CD4-positive, alpha-beta T cell treated with Interleukin-15 for 1 hour (primary cell): Measurements from ENCODE around the gene MAP3K1.
A peak's percentile ranks its signal among the peaks of the same experiment; 100 is the strongest.

Experiments
- DNase-seq: peaks from one replicate; pipeline ENCODE4 v3.0.0-alpha.2; 2020

Gene MAP3K1

DNA sequence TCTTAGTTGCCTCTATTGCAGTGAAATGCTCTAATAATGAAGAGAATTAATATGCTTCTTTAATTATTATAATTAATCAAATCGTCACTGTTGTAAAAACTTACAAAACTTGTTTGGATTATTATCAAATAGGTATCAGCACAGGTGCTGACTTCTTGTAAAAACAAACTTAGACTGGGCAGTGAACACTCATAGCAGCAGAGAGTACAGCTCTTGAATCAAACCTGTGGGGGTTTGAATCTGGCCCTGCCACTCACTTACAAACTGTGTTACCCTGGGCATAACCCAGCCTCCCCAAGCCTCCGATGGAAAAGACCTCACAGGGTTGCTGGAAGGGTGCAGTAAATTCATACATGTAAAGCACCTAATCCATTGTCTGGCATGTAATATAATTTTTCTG, 35.1 kb downstream of the MAP3K1 start:
- DNase-seq, result no peak

DNA sequence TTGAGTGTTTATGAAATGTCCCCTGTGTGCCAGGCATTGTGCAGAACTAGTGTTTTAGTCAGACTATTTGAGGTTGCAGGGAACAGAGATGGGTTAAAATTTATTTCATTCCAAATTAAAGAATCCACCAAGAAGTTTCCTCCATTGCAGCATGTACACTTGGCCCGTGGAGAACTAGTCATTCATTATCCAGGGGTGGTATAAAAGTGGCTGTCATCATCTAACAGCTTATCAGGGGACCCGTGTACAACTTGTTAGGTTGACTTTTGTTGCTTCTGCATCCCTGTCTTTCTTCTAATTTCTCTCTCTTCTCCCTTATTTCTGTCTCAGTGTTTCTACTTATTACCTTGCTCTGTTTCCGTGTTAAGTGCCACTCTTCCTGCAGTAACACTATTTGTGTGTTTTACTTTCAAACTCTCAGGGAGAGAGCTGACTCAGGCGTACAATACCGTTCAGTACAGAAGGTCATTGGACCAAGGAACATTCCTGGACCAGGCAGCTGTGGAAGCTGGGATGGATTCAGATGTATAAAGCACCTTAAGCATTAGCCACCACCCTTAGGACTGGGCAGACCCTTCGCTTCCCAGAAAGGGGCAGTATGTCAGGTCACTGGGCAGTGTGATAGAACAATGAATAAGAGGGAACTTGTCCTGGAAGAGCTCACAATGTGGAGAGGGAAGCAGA, 36.1 kb downstream of the MAP3K1 start:
- no peak for DNase-seq

DNA sequence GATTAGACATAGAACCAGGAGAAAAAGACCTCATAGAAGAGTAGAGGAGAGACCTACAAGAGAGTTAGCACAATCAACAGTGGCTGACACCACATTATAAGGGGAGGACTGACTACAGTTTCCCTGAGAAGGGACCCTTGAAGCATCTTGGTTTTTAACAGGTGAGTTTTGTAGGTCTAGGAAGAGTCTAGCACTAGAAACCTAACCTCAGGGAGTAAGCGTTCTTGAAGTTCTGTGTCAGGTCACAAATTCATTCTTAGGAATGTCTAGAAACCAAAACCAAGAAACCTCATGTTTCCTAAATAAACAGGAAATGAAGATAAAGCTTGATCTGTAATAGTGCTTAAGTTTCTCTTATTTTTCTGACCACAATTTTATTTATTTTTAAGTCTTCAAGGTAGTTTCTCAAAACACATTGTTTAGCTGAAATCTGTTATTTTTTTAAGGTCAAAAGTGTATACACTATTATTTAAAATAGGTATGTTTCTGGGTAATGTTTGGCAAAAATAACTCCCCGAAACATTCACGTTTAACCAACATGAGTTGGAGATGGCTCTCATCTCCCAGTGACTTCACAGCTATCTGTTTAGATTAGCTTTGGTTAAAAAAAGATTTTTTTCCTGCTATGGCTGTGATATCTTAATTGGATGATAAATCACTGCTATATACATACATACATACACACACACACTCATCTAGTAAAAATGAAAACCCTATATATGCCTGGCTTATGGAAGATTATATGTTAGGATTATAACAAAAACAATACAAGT, 37.1 kb downstream of the MAP3K1 start:
- DNase-seq, result no peak

DNA sequence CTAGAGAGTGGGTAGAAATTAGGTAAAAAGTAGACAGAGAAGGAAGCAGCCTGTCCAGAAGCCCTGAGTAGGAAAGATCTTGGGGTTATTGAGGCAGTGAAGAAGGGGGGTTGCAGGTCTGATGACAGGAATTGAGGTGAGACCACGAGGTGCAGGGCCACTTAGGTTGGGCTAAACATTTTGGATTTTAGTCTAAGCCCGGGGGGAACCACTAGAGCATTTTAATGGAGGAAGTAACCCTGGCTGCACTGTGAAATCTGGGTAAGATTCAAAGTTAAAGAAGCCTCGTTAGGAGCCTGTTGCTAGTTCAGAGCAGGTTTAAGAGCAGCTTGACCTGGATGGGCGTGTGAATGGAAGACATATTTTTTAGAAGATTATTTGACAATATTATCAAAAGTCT, 38.3 kb downstream of the MAP3K1 start:
- DNase-seq, result no peak

DNA sequence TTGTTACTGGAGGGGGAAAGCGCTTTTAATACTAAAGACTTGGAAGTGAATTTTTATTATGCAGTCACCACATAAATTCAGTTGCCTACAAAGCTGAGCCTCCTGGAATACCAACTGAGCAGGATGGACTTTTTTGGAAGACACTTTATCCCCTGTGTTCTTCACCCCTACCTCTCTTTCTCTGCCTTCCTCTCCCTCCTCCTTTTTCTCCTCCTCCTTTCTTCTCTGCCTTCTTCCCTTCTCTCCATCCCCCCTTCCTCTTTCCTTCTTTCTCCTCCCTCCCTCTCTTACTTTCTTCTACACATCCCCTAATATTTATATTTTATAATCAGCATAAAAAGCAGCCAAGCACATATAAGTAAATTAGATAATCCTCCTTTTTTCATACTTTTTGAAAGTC, 39.6 kb downstream of the MAP3K1 start:
- no peak for DNase-seq

DNA sequence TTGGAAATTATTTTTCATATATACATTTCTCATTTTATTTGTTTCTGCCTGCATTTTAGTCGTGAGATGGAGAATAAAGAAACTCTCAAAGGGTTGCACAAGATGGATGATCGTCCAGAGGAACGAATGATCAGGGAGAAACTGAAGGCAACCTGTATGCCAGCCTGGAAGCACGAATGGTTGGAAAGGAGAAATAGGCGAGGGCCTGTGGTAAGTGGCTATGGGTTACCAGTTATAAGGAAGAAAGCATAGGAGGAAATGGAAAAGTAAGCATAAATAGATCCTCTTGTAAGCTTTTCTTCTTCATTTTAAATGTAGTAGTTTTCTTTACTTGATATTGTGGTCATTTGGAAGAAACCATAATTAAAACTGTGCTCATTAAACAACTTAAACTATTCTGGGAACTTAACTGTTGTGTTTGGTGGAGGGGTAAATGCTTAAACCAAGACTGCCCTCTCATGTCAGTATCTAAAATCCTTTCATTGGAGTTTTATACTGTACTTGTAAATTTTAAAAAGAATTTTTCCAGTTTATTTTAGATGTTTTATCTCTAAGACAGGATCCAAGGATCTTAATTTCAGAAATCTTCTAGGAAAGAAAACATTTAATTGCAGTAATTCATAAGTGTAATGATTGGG, 41.3 kb downstream of the MAP3K1 start:
- no peak for DNase-seq

DNA sequence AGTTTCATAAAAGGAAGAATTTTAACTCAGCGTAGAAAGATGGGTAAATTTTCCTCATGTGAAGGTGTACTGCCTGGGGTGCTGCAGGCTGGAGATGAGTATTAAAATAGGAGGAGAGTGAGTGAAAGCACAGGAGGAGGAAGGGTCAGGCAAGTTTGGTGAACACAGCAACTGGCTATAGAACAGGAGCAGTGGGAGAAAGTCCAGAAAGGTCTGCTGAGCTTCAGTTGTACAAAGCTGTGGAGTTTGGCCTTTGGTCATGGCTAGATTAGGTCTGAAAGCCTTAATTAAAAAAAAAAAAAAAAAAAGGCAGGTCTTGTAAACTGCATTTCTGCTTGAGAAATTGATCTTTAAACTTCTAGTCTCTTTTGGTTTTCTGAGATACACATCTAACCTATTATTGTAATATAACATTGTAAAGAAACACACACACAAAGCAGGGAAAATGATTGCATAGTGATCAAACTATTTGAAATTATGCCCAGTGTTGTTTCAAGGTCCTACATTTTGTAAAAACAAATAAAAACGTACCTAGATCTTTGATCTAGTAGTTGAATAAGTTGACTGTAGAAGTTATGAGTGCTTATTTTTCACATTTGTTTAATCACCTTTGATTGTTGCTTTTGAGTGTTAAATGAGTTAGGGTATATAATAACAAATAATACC, 43.6 kb downstream of the MAP3K1 start:
- DNase-seq, result no peak

DNA sequence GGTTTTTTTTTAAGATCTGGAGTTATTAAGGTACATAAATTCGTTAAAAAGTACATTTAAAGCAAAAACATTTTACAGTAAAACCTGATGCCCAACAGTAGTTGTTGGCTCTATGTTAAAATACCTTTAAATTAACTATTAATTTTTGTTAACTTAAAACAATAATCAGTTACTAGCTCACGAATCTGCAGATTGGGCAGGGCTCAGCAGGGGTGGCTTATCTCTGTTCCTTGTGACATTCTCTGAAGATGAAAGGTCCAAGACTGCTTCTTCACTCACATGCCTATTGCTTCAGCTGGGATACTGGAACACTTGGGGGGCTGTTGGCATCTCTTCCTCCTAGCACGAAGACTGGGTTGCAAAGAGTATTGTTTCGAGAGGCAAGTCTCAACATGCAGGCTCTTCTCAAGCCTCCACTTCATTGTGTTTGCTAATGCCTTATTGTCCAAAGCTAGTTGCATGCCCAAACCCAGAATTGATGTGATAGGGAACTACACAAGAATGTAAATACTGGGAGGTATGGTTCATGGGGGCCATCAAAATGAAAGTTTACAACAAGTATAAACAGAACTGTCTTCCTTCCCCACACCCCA, 46.6 kb downstream of the MAP3K1 start:
- no peak for DNase-seq

DNA sequence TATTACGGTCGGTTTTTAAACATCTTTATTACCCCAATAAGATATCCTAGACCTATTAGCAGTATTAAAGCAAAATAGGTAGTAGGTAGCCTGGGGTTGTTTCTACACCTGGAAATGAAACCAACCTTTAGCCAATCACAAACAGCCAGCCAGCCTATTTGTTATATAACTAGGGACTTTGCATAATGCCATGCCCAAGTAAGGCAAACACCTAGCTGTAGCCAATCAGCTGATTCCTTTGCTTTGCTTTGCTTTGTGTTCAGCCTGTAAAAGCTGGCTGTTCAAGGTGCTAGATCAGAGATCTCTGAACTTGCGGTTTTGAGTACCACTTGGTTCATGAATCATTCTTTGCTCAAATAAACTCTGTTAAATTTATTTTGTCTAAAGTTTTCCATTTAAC, 47.6 kb downstream of the MAP3K1 start:
- no peak for DNase-seq

DNA sequence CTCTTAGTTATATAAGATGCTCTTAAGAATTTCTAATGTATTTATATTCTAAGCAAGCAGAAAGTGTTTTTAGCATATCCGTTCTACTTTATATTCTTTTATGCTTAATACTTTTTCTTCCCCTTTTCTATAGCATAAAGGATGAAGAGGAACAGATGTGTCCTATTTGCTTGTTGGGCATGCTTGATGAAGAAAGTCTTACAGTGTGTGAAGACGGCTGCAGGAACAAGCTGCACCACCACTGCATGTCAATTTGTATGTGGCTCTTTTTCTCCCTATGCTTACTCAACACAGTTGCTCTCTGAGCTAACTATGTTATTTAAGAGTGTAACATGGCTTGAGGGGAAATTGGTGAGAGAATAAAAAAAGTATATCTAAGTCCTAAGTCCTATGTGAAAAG, 56.4 kb downstream of the MAP3K1 start:
- DNase-seq, result no peak

DNA sequence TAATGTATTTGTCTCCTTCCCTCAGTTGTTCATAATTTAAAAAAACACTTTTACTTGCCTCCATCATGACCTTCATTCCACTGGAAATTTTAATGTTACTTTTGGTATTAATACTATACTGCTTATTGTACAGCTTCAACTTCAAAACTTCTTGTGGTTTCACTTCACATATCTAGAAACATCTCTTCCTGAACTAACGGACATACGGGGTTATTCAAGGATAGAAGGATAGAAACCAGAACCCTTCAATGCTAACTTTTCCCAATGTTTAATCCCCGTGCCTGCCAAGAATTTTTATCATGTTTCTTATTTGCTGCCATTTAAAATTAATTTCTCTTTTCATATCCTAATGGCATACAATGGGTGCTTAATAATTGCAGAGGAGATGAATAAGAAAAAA, 57.7 kb downstream of the MAP3K1 start:
- no peak for DNase-seq

DNA sequence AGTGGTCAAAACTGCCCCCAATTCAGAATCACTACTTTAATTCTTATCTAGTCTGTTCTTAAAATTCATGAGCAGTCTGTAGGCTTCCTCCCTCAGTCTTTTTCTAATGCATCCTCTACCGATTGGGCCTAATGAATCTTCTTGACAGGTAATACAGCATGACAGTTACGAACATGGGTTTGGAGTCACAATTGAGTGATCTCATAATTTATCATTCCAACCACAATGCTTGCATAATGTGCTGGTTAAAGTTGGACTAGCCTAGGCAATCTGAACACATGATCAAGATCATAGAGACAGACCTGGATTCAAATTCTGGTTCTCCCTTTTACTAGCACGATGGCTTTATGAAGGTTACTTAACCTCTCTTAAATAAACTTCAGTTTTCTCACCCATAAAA, 61.0 kb downstream of the MAP3K1 start:
- no peak for DNase-seq

DNA sequence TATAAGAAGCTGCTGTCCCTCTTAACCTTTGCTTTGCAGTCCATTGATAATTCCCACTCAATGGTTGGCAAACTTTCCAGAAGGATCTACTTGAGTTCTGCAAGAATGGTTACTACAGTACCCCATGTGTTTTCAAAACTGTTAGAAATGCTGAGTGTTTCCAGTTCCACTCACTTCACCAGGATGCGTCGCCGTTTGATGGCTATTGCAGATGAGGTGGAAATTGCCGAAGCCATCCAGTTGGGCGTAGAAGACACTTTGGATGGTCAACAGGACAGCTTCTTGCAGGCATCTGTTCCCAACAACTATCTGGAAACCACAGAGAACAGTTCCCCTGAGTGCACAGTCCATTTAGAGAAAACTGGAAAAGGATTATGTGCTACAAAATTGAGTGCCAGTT, 66.2 kb downstream of the MAP3K1 start:
- DNase-seq, result no peak

DNA sequence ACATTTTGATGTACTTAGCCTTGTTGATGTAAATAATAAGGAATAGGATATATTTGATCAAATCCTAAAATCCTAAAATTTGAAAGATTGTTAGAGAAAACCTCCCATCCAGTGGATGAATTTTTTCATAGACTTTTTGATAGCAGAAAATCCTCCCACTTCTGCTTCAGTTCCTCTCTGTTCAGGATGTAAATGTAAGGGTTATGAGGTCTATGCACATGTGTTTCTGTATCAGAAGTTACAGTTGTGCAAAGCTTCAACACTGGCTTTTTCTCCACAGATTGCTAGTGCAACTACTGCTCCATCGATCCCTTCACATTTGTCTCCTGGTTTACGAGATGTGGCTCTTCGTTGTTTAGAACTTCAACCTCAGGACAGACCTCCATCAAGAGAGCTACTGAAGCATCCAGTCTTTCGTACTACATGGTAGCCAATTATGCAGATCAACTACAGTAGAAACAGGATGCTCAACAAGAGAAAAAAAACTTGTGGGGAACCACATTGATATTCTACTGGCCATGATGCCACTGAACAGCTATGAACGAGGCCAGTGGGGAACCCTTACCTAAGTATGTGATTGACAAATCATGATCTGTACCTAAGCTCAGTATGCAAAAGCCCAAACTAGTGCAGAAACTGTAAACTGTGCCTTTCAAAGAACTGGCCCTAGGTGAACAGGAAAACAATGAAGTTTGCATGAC, 78.1 kb downstream of the MAP3K1 start:
- DNase-seq, result no peak

DNA sequence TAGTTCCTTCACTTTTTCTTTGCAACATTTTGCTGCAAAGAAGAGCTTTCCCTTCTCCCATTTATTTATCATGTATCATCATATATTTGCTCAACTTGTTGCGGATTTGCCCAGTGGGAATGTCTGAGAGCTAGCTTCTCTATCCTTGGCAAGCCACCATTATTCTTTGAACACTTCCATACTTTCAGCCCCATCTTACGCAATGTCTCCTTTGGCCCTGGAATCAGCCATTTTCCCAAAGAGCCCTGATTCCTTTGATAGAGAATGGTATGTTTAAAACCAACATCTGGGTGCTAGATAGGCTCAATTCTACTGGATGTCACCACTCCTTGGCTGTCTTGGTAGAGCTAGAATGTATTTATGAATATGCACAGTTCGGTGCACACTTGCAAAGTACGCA, 81.4 kb downstream of the MAP3K1 start:
- no peak for DNase-seq

DNA sequence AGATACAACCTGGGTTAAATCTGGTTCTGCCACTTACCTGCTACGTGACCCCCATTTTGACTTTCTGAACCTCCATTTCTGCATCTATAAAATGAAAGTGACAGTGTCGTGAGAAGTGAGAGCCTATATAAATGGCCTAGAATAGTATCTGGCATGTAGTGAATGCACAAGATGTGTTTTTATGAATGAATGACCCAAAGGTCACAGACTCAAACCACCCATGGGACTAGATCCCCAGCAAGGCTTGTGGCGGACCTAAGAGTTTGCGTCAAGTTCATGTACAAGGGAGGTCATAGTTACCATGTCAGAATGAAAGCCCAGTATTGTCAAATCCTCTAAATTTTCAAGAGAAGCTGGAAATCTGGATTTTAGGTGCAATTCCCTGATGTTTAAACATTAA, 82.9 kb downstream of the MAP3K1 start:
- DNase-seq, result no peak

DNA sequence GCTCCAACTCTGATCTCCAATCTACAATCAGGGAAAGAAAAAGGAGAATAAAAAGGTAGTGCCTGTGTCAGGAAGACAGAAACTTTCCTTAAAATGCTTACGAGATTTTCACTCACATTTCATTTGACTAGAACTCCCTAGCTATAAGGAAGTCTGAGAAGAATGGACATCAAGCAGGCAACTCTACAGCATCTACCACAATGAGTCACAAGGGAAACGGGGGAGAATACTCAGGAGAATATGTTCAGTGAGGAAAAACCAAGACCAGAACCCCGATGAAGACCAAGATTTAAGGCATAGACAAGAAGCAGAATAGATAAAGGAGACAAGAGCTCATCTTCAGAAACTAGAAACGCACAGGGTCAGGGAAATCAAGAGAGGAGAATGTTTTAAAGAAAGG, 85.0 kb downstream of the MAP3K1 start:
- DNase-seq, result no peak

DNA sequence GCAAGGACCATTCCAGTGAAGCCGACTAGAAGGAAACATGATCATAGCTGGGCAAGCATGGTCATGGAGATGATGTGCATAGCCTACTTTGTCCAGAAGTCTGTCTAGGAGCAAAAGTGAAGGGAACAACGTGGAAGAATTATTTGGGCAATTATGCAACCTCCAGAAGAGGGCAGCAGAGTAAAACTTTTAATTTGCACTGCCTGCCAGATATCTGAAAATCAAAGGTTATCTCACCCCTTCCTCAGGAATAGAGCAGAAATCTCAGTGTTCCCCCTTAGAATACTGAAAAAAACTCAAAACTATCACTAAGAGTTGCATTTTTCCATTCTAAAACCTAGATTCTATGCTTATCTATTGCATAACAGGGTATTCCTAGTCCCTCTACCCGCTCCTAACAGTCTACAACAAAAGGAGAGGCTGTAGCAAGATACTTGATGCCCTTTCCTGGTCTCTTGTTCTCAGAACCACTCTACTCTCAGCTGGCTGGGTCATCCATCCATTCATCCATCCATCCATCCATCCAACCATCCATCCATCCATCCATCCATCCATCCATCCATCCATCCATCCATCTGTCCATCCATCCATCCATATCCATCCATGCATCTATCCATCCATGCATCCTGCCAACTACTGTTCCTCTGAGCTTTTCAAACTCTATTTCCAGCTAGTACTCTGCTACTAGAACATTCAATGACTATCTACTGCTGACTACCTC, 85.7 kb downstream of the MAP3K1 start:
- DNase-seq, result no peak

DNA sequence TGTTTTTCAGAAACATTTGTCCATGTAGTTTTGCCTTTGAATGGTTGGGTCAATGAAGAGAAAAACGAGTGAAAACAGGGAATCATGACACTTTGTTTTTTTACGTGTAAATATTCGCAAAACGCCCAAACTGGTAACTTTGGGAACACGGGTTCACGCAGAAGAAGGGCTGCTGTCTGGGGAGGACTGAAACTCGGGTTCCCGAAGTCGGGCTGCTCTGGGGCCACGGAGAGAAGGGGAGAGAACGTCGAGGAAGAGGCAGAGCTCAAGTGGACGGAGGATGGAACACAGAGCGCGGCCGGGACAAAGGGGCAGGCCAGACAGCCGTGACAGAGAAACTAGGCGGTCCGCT, 93.6 kb downstream of the MAP3K1 start:
- DNase-seq, result no peak

DNA sequence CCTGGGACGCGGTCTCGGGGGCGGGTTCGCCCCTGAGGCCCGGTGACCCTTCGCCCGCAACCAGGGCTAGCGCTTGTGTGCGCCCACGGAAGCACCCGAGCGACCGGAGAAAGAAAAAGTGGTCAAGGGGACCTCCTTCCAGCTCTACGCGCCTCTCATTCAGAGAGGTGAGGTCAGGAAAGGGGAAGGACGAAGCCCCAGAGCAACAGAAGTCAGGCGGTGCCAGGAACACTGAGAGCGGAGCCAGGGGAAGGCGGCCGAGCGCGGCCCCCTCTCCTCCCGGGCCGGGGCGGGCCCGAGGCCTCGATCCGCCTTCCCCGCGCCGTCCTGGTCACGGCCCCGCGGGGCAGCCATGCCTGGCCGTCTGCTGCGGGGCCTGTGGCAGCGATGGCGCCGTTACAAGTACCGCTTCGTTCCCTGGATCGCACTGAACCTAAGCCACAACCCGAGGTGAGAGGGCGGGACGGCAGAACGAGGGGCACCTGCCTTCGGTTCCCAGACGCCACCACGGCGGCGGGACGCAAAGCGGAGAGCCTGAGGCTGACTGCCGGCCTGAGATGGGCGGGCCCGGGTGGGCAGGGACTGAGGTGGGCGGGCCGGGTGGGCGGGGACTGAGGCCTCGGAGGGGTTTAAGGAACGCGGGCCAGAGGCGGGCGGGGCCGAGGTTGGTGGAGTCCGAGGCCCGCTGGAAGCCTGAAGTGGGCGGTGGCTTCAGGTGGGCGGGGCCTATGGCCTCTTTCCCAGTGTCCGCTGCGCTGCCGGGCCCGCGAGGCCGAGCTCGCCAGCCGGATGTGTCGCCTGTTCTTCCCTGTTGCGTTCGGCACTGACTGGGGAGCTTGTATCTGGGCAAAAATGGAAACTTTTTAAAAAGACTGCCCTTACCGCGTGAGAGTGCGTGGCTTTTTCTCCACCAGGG, 94.2 kb downstream of the MAP3K1 start, which contains the start of gene SETD9:
Gene SETD9, plus strand, starts transcription at position 303 of the 916 bp plus-strand sequence. Its CDS starts 50 bp downstream, at position 353.
- peak; percentile 94 for DNase-seq
